Spleen (tissue), 11 donors: Measurements from ENCODE around the gene BARX1. TPM values are rescaled to one million over a fixed set of nuclear protein-coding genes. Genes with fewer than 3 reads are reported as not detected.

Source experiments
- DNase-seq: peaks from one replicate; pipeline ENCODE4 v3.0.0-alpha.2; 2020
- H3K27ac ChIP-seq, 8 donors: fragments of 200-600 bp; sonication (generic) in 7 of 8; 1 replicate in 4 of 8; 2 replicates in 4 of 8; pipeline versions ENCODE4 v1.5.0 to v1.8.0; 2016 to 2021; ENCODE audit warnings: inconsistent platforms in 4 of 8, mild to moderate bottlenecking in 4 of 8, moderate library complexity in 1 of 8
- H3K27me3 ChIP-seq, 7 donors: fragments of 200-600 bp; sonication (generic) in 6 of 7; replicated peaks in 1 of 7; 1 replicate in 4 of 7; 2 replicates in 3 of 7; pipeline versions ENCODE4 v1.5.0 to v1.8.0; 2016 to 2021; ENCODE audit warnings: inconsistent platforms in 3 of 7, mild to moderate bottlenecking in 1 of 7
- H3K36me3 ChIP-seq, 6 donors: fragments of 200-600 bp; sonication (generic) in 5 of 6; 1 replicate in 4 of 6; 2 replicates in 2 of 6; pipeline versions ENCODE4 v1.5.0 to v1.8.0; 2016 to 2021; ENCODE audit warnings: inconsistent platforms in 2 of 6
- H3K4me1 ChIP-seq, 6 donors: fragments of 200-600 bp; sonication (generic) in 5 of 6; 1 replicate in 3 of 6; 2 replicates in 3 of 6; pipeline versions ENCODE4 v1.5.0 to v1.8.0; 2016 to 2021; ENCODE audit warnings: inconsistent platforms in 3 of 6
- H3K4me3 ChIP-seq, 8 donors: fragments of 200-600 bp; sonication (generic) in 7 of 8; 1 replicate in 4 of 8; 2 replicates in 4 of 8; pipeline versions ENCODE4 v1.5.0 to v1.8.0; 2016 to 2021; ENCODE audit warnings: inconsistent platforms in 4 of 8, mild to moderate bottlenecking in 4 of 8, moderate library complexity in 2 of 8
- H3K9me3 ChIP-seq, 8 donors: fragments of 200-600 bp; sonication (generic) in 7 of 8; 1 replicate in 4 of 8; 2 replicates in 4 of 8; pipeline versions ENCODE4 v1.5.0 to v1.8.0; 2016 to 2021; ENCODE audit warnings: inconsistent platforms in 4 of 8
- CTCF ChIP-seq, 11 experiments: fragments of 200-600 bp in 7 of 11; fragments of 450-650 bp in 4 of 11; sonication (generic) in 4 of 11; IDR thresholded peaks in 8 of 11; conservative IDR thresholded peaks in 3 of 11; 1 replicate in 7 of 11; 2 replicates in 4 of 11; pipeline versions ENCODE4 v1.4.0 to v1.8.0; 2016 to 2021; ENCODE audit warnings: antibody characterized with exemption in 11 of 11, inconsistent platforms in 4 of 11, mild to moderate bottlenecking in 1 of 11
- POLR2A ChIP-seq, 3 donors: fragments of 450-650 bp; IDR thresholded peaks; one replicate each; pipeline ENCODE4 v1.5.1; 2017; ENCODE audit warnings: antibody characterized with exemption in 3 of 3, mild to moderate bottlenecking in 1 of 3
- POLR2AphosphoS5 ChIP-seq, 3 donors: sonication (generic); formaldehyde crosslinking; IDR thresholded peaks; one replicate each; pipeline ENCODE4 v1.5.1; 2017; ENCODE audit warnings: antibody characterized with exemption in 3 of 3
- WGBS, 5 donors: extraction: QIAGEN DNeasy Blood & Tissue Kit in 3 of 5; methylation state at CpG; one replicate each; pipeline versions ENCODE4 v1.1.5 to v1.1.7; 2013 to 2018; 5-methylcytosine and 5-hydroxymethylcytosine counted together
- intact Hi-C: fragments of 100-400 bp; cut with DNase I; formaldehyde crosslinking; loops from one replicate; pipeline ENCODE4 v1.15.0; 2023; ENCODE audit warnings: low total_unique reads
- polyA plus RNA-seq, 3 donors: library from polyadenylated mRNA; stranded (reverse); fragments of 200-250 nt; gene quantifications; one replicate each; pipeline ENCODE4 v1.2.1, GENCODE V29; 2013
- total RNA-seq, 7 donors: library from RNA; depleted of rRNA in 3 of 7; stranded (reverse); fragments of >200 nt in 3 of 7; fragmentation: NEBNext Ultra II Directional in 4 of 7; extraction: Animal tissue kit (Norgen Biotek cat#: 25700) in 4 of 7; gene quantifications; one replicate each; pipeline versions ENCODE4 v1.1.0 to v1.2.1, GENCODE V29; 2016 to 2021
- donor health status: healthy with polysubstance abuse.
- donor health status: DM: no; HTN: no; CAD: no; lungs with moderate emphysema.
- donor health status: DM: no; HTN: no; CAD: no.
- donor health status: Bipolar disorder and iron deficiency.
- donor health status: healthy.
- donor health status: DM: no; HTN: no; CAD: no.
- donor health status: DM: yes; HTN: yes; CAD: no.

Gene BARX1
- total and polyA plus RNA-seq, 10 donors: 0.07 to 0.21 TPM; not detected in 8

GRCh38 chr9:93917121-93917853 lies 37.9 kb downstream of the BARX1 start:
- no peak overlapping the region for H3K27ac ChIP-seq
- DNase-seq: no peak
- intact Hi-C loops: no loop called here
- no peaks in the 10 kb centered on the region for H3K4me1 ChIP-seq
- no peak for TF ChIP-seq POLR2AphosphoS5 (IDR thresholded peaks at IDR 0.05)
- TF ChIP-seq CTCF (IDR thresholded peaks at IDR 0.05 in 8 of 11, conservative IDR thresholded peaks at IDR 0.05 in 3 of 11): no peak
- TF ChIP-seq POLR2A (IDR thresholded peaks at IDR 0.05): no peak
- H3K27me3 ChIP-seq: peaks cover 0 to 35% (median 0%) of the 10 kb centered on the region in 7 donors
- no peak overlapping the region for H3K4me3 ChIP-seq
- no peaks in the 10 kb centered on the region for H3K9me3 ChIP-seq
- no peaks in the 10 kb centered on the region for H3K36me3 ChIP-seq
- WGBS, 5 donors: 77 to 89% (median 82%) methylated on average over 10 of the region's 10 CpGs

- H3K27ac ChIP-seq: no peak overlapping the region
- no peak for DNase-seq
- H3K9me3 ChIP-seq: no peaks in the 10 kb centered on the region
- 56 to 73% (median 65%) methylated on average over 5 of the region's 5 CpGs for WGBS, 5 donors
- no peak for TF ChIP-seq CTCF (IDR thresholded peaks at IDR 0.05 in 8 of 11, conservative IDR thresholded peaks at IDR 0.05 in 3 of 11)
- no peak for TF ChIP-seq POLR2AphosphoS5 (IDR thresholded peaks at IDR 0.05)
- no peak for TF ChIP-seq POLR2A (IDR thresholded peaks at IDR 0.05)
- no peak overlapping the region for H3K4me3 ChIP-seq
- peaks cover 0 to 37% (median 0%) of the 10 kb centered on the region in 7 donors for H3K27me3 ChIP-seq
- H3K4me1 ChIP-seq: no peaks in the 10 kb centered on the region
- no peaks in the 10 kb centered on the region for H3K36me3 ChIP-seq
- intact Hi-C loops: no loop called here
These were observed 38.8 kb downstream of the BARX1 start for GRCh38 chr9:93916358-93916757.

GRCh38 chr9:93911801-93912554 lies 43.2 kb downstream of the BARX1 start:
- DNase-seq: no peak
- peaks cover 0 to 54% (median 12%) of the 10 kb centered on the region in 7 donors for H3K27me3 ChIP-seq
- intact Hi-C loops: no loop called here
- no peaks in the 10 kb centered on the region for H3K9me3 ChIP-seq
- H3K4me1 ChIP-seq: no peaks in the 10 kb centered on the region
- TF ChIP-seq POLR2AphosphoS5 (IDR thresholded peaks at IDR 0.05) (no peak), CTCF (IDR thresholded peaks at IDR 0.05 in 8 of 11, conservative IDR thresholded peaks at IDR 0.05 in 3 of 11) (no peak), POLR2A (IDR thresholded peaks at IDR 0.05) (no peak)
- H3K4me3 ChIP-seq: no peak overlapping the region
- WGBS, 5 donors: 65 to 76% (median 69%) methylated on average over 25 to 27 of the region's 27 CpGs
- no peaks in the 10 kb centered on the region for H3K36me3 ChIP-seq
- no peak overlapping the region for H3K27ac ChIP-seq

- H3K27ac ChIP-seq: no peak overlapping the region
- intact Hi-C loops: no loop called here
- peaks cover 0 to 54% (median 12%) of the 10 kb centered on the region in 7 donors for H3K27me3 ChIP-seq
- TF ChIP-seq POLR2AphosphoS5 (IDR thresholded peaks at IDR 0.05) (no peak), CTCF (IDR thresholded peaks at IDR 0.05 in 8 of 11, conservative IDR thresholded peaks at IDR 0.05 in 3 of 11) (no peak), POLR2A (IDR thresholded peaks at IDR 0.05) (no peak)
- H3K4me1 ChIP-seq: no peaks in the 10 kb centered on the region
- no peak overlapping the region for H3K4me3 ChIP-seq
- no peak for DNase-seq
- H3K9me3 ChIP-seq: no peaks in the 10 kb centered on the region
- no peaks in the 10 kb centered on the region for H3K36me3 ChIP-seq
- WGBS, 5 donors: 84 to 92% (median 86%) methylated on average over 20 to 23 of the region's 23 CpGs
These were observed 43.9 kb downstream of the BARX1 start for GRCh38 chr9:93911136-93911745.
